ENCODE results near the gene PMF1.
A peak's percentile ranks its signal among the peaks of the same experiment; 100 is the strongest.

The PMF1 gene

DNA sequence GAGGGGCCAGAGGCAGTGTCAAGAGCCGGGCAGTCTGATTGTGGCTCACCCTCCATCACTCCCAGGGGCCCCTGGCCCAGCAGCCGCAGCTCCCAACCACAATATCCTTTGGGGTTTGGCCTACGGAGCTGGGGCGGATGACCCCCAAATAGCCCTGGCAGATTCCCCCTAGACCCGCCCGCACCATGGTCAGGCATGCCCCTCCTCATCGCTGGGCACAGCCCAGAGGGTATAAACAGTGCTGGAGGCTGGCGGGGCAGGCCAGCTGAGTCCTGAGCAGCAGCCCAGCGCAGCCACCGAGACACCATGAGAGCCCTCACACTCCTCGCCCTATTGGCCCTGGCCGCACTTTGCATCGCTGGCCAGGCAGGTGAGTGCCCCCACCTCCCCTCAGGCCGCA lies 29.1 kb downstream of the PMF1 start, which contains the start of gene BGLAP:
Gene BGLAP (plus strand): TSS at position 259 of the 400 bp plus-strand sequence. CDS start 48 bp downstream, at position 307.
- H3K4me3 ChIP-seq (ENCODE audit: low read length) = no peak within 1 kb of the TSS
- no CpG with 5 or more reads among the region's 14 CpGs for WGBS (ENCODE audit: extremely low coverage, insufficient coverage, low lambda C conversion rate)
- H2BK5ac ChIP-seq (ENCODE audit: low read length) = no peak within 1 kb of the TSS
- H2BK120ac ChIP-seq (ENCODE audit: low read depth, low read length) = no peak within 1 kb of the TSS
- no peak within 1 kb of the TSS for H3K4ac ChIP-seq (ENCODE audit: low read depth, low read length)
- DNase-seq = no peak
- no peak within 1 kb of the TSS for H3K4me2 ChIP-seq (ENCODE audit: low read length)
- no peak within 1 kb of the TSS for H3K18ac ChIP-seq (ENCODE audit: low read length)
- no peak within 1 kb of the TSS for H2AK5ac ChIP-seq (ENCODE audit: low read length)
- no peaks in the 10 kb centered on the region for H3K79me1 ChIP-seq (ENCODE audit: low read length)
- H3K23ac ChIP-seq (ENCODE audit: low read length) = no peak within 1 kb of the TSS
- H3K27ac ChIP-seq (ENCODE audit: low read depth, low read length) = no peak within 1 kb of the TSS
- no peaks in the 10 kb centered on the region for H3K4me1 ChIP-seq (ENCODE audit: control insufficient read depth, low read depth, low read length)
- no peak within 1 kb of the TSS for H4K8ac ChIP-seq (ENCODE audit: low read depth, low read length)
- peak within 1 kb of the TSS; percentile 42 for H3K56ac ChIP-seq (ENCODE audit: low read length)
- H4K5ac ChIP-seq (ENCODE audit: low read length) = no peak within 1 kb of the TSS
- no peak within 1 kb of the TSS for H3K9ac ChIP-seq (ENCODE audit: low read length)
- H3K79me2 ChIP-seq (ENCODE audit: control insufficient read depth, insufficient read depth, low read length) = no peaks in the 10 kb centered on the region
- no peaks in the 10 kb centered on the region for H3K27me3 ChIP-seq (ENCODE audit: insufficient read depth, low read length, poor library complexity)
- H3K36me3 ChIP-seq (ENCODE audit: control insufficient read depth, insufficient read depth, low read length) = peaks cover 3% of the 10 kb centered on the region
- no peak within 1 kb of the TSS for H2BK15ac ChIP-seq (replicated peaks; ENCODE audit: low read depth)

DNA sequence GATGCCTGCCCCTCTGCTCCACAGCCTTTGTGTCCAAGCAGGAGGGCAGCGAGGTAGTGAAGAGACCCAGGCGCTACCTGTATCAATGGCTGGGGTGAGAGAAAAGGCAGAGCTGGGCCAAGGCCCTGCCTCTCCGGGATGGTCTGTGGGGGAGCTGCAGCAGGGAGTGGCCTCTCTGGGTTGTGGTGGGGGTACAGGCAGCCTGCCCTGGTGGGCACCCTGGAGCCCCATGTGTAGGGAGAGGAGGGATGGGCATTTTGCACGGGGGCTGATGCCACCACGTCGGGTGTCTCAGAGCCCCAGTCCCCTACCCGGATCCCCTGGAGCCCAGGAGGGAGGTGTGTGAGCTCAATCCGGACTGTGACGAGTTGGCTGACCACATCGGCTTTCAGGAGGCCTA lies 29.9 kb downstream of the PMF1 start:
- Histone ChIP-seq H3K36me3 (ENCODE audit: control insufficient read depth, insufficient read depth, low read length) (peaks cover 3% of the 10 kb centered on the region), H3K18ac (ENCODE audit: low read length) (no peak overlapping the region), H3K56ac (ENCODE audit: low read length) (no peak overlapping the region), H3K4ac (ENCODE audit: low read depth, low read length) (no peak overlapping the region), H3K27me3 (ENCODE audit: insufficient read depth, low read length, poor library complexity) (no peaks in the 10 kb centered on the region), H3K9ac (ENCODE audit: low read length) (no peak overlapping the region), H3K79me2 (ENCODE audit: control insufficient read depth, insufficient read depth, low read length) (no peaks in the 10 kb centered on the region), H3K79me1 (ENCODE audit: low read length) (no peaks in the 10 kb centered on the region), H2BK15ac (replicated peaks; ENCODE audit: low read depth) (no peak overlapping the region), H2AK5ac (ENCODE audit: low read length) (no peak overlapping the region), H3K23ac (ENCODE audit: low read length) (no peak overlapping the region), H3K4me2 (ENCODE audit: low read length) (no peak overlapping the region), H3K4me1 (ENCODE audit: control insufficient read depth, low read depth, low read length) (no peaks in the 10 kb centered on the region), H4K8ac (ENCODE audit: low read depth, low read length) (no peak overlapping the region), H3K4me3 (ENCODE audit: low read length) (no peak overlapping the region), H3K27ac (ENCODE audit: low read depth, low read length) (no peak overlapping the region), H2BK5ac (ENCODE audit: low read length) (no peak overlapping the region), H2BK120ac (ENCODE audit: low read depth, low read length) (no peak overlapping the region), H4K5ac (ENCODE audit: low read length) (no peak overlapping the region)
- no peak for DNase-seq
- WGBS (ENCODE audit: extremely low coverage, insufficient coverage, low lambda C conversion rate) = no CpG with 5 or more reads among the region's 10 CpGs

GRCh38 chr1:156244126-156244525 lies 31.3 kb downstream of the PMF1 start:
- WGBS (ENCODE audit: extremely low coverage, insufficient coverage, low lambda C conversion rate) = no CpG with 5 or more reads among the region's 2 CpGs
- Histone ChIP-seq H3K79me2 (ENCODE audit: control insufficient read depth, insufficient read depth, low read length) (no peaks in the 10 kb centered on the region), H3K36me3 (ENCODE audit: control insufficient read depth, insufficient read depth, low read length) (no peaks in the 10 kb centered on the region), H2BK120ac (ENCODE audit: low read depth, low read length) (no peak overlapping the region), H3K27me3 (ENCODE audit: insufficient read depth, low read length, poor library complexity) (no peaks in the 10 kb centered on the region), H4K5ac (ENCODE audit: low read length) (no peak overlapping the region), H3K4me3 (ENCODE audit: low read length) (no peak overlapping the region), H4K8ac (ENCODE audit: low read depth, low read length) (no peak overlapping the region), H3K9ac (ENCODE audit: low read length) (no peak overlapping the region), H3K4me2 (ENCODE audit: low read length) (no peak overlapping the region), H2BK5ac (ENCODE audit: low read length) (no peak overlapping the region), H3K4me1 (ENCODE audit: control insufficient read depth, low read depth, low read length) (no peaks in the 10 kb centered on the region), H3K4ac (ENCODE audit: low read depth, low read length) (no peak overlapping the region), H3K56ac (ENCODE audit: low read length) (no peak overlapping the region), H3K27ac (ENCODE audit: low read depth, low read length) (no peak overlapping the region), H2BK15ac (replicated peaks; ENCODE audit: low read depth) (no peak overlapping the region), H3K23ac (ENCODE audit: low read length) (no peak overlapping the region), H3K79me1 (ENCODE audit: low read length) (no peaks in the 10 kb centered on the region), H2AK5ac (ENCODE audit: low read length) (no peak overlapping the region), H3K18ac (ENCODE audit: low read length) (no peak overlapping the region)
- no peak for DNase-seq

DNA sequence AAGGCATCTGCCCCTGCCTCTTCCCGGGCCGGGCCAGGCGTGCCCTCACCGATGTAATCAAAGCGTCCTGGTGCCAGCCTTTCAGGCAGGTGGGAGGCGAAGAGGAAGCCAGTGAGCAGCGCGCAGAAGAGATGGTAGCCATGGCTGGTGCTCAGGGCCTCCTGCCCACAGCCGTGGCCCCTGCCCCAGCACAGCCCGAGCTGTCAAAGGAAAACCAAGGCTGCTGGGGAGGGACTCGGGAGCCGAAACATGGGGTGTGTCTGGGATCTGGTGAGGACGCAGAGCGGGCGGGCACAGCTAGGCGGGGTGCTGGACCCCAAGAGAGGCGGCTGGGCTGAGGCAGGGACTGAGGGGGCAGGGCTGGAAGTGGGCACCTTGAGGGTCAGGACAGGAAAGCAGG lies 31.9 kb downstream of the PMF1 start:
- H2AK5ac ChIP-seq (ENCODE audit: low read length) = no peak overlapping the region
- no peak overlapping the region for H3K18ac ChIP-seq (ENCODE audit: low read length)
- no peak overlapping the region for H2BK5ac ChIP-seq (ENCODE audit: low read length)
- H3K79me2 ChIP-seq (ENCODE audit: control insufficient read depth, insufficient read depth, low read length) = no peaks in the 10 kb centered on the region
- H3K23ac ChIP-seq (ENCODE audit: low read length) = no peak overlapping the region
- no peaks in the 10 kb centered on the region for H3K27me3 ChIP-seq (ENCODE audit: insufficient read depth, low read length, poor library complexity)
- H2BK15ac ChIP-seq (replicated peaks; ENCODE audit: low read depth) = no peak overlapping the region
- H4K5ac ChIP-seq (ENCODE audit: low read length) = no peak overlapping the region
- no peak overlapping the region for H3K4me2 ChIP-seq (ENCODE audit: low read length)
- DNase-seq = no peak
- H3K9ac ChIP-seq (ENCODE audit: low read length) = no peak overlapping the region
- no peak overlapping the region for H3K4ac ChIP-seq (ENCODE audit: low read depth, low read length)
- no peaks in the 10 kb centered on the region for H3K79me1 ChIP-seq (ENCODE audit: low read length)
- no peak overlapping the region for H3K27ac ChIP-seq (ENCODE audit: low read depth, low read length)
- no CpG with 5 or more reads among the region's 17 CpGs for WGBS (ENCODE audit: extremely low coverage, insufficient coverage, low lambda C conversion rate)
- H2BK120ac ChIP-seq (ENCODE audit: low read depth, low read length) = no peak overlapping the region
- H4K8ac ChIP-seq (ENCODE audit: low read depth, low read length) = no peak overlapping the region
- no peaks in the 10 kb centered on the region for H3K4me1 ChIP-seq (ENCODE audit: control insufficient read depth, low read depth, low read length)
- no peaks in the 10 kb centered on the region for H3K36me3 ChIP-seq (ENCODE audit: control insufficient read depth, insufficient read depth, low read length)
- H3K4me3 ChIP-seq (ENCODE audit: low read length) = no peak overlapping the region
- no peak overlapping the region for H3K56ac ChIP-seq (ENCODE audit: low read length)

DNA sequence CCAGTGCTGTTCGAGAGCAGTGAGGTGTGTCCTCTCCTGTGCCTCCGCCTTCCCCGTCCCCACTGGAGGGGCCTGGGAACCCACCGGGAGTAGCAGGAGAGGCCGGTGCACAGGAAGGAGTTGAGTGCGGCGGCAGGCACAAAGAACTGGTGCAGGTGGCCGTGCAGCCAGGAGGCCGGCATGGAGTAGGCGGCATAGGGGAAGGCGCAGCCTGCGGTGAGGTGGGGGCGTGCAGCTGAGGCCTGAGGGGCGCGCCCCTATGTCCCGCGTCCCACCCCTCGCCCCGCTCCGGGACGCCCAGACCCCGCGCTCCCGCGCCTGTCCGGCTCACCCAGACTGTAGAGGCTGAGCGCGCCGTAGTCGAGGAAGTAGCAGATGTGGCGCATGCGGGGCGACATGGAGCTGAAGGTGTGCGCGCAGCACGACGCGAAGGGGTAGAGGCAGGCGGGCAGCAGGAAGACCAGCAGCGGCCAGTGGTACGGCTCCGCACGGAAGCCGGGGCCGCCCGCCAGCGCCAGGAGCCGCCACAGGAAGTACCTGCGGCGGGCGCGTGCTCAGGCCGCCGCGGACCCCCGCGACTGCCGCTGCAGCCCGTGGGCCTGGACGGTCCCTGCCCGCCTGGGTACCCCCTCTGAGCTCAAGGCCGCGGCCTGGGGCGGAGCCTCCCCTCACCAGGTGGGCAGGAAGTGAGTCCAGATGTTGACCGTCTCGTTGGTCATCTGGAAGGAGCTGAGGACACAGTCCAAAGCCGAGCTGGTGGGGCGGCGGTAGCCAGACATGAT lies 32.8 kb downstream of the PMF1 start:
- peaks cover 3% of the 10 kb centered on the region for H3K36me3 ChIP-seq (ENCODE audit: control insufficient read depth, insufficient read depth, low read length)
- no peak overlapping the region for H3K23ac ChIP-seq (ENCODE audit: low read length)
- no peak overlapping the region for H4K5ac ChIP-seq (ENCODE audit: low read length)
- no CpG with 5 or more reads among the region's 69 CpGs for WGBS (ENCODE audit: extremely low coverage, insufficient coverage, low lambda C conversion rate)
- no peak overlapping the region for H2BK15ac ChIP-seq (replicated peaks; ENCODE audit: low read depth)
- no peak overlapping the region for H2AK5ac ChIP-seq (ENCODE audit: low read length)
- H3K4me3 ChIP-seq (ENCODE audit: low read length) = no peak overlapping the region
- no peak overlapping the region for H2BK5ac ChIP-seq (ENCODE audit: low read length)
- no peak overlapping the region for H3K4ac ChIP-seq (ENCODE audit: low read depth, low read length)
- no peaks in the 10 kb centered on the region for H3K4me1 ChIP-seq (ENCODE audit: control insufficient read depth, low read depth, low read length)
- H3K18ac ChIP-seq (ENCODE audit: low read length) = no peak overlapping the region
- DNase-seq = no peak
- H3K27me3 ChIP-seq (ENCODE audit: insufficient read depth, low read length, poor library complexity) = no peaks in the 10 kb centered on the region
- H3K27ac ChIP-seq (ENCODE audit: low read depth, low read length) = no peak overlapping the region
- H4K8ac ChIP-seq (ENCODE audit: low read depth, low read length) = no peak overlapping the region
- no peaks in the 10 kb centered on the region for H3K79me1 ChIP-seq (ENCODE audit: low read length)
- H2BK120ac ChIP-seq (ENCODE audit: low read depth, low read length) = no peak overlapping the region
- H3K79me2 ChIP-seq (ENCODE audit: control insufficient read depth, insufficient read depth, low read length) = no peaks in the 10 kb centered on the region
- no peak overlapping the region for H3K56ac ChIP-seq (ENCODE audit: low read length)
- H3K9ac ChIP-seq (ENCODE audit: low read length) = no peak overlapping the region
- H3K4me2 ChIP-seq (ENCODE audit: low read length) = no peak overlapping the region
